ENCODE results near the gene FOXN1. TPM values are rescaled to one million over a fixed set of nuclear protein-coding genes. Genes with fewer than 3 reads are reported as not detected.

The FOXN1 gene
- total and polyA plus RNA-seq, 10 of the 15 experiments (the other 5 are each of a cell fraction or from before 2014, with no cell fraction given): not detected

DNA sequence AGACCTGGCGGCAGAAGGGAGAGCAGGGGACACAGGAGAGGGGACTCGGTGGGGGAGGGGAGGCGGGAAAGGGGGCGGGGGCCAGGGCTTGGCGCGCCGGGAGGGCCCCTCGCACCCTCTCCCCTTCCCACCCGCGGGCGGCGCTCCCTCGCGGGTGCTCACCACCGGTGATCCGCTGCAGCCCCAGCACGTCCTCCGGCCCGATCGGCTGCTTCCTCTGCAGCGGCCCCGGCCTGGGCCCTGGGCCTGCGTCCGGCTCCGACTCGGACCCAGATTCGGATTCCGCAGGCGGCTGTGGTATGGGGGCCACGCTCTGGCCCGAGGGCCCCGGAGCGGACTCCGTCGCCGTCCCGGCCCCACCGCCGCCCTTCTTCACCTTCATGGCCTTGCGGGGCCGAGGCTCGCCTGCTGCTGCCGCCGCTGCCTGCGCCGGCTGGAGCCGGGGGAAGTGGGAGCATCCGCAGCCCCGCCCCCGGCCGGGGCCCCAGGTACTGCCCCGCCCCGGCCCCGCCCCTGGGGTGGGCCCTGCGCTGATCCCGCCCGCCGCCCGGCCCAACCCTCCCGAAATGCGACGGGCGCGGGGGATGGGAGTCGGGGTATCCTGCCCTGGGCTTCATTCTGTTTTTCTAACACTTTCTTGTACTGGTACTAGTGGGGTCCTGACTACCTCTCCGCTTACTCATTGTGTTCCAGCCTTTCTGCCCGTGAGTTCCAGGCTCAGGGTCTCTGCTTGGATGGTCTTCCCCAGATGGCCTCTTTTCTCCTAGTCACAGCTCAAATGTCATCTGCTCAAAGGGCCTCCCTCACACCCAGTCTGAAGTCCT is 46.2 kb downstream of the FOXN1 start, which contains the start of gene UNC119:
Gene UNC119 (minus strand): TSS at position 449 of the 824 bp plus-strand sequence. CDS start 67 bp downstream, at position 382.
- Histone ChIP-seq H3K27ac (ENCODE audit: control insufficient read depth, insufficient read depth) (peak within 1 kb of the TSS; percentile 73), H3K9me3 (replicated peaks; ENCODE audit: control insufficient read depth, insufficient read depth, low read length) (no peaks in the 10 kb centered on the region), H3K27me3 (replicated peaks in 1 of 2; ENCODE audit: control insufficient read depth in 2 of 2, insufficient read depth in 2 of 2, low read length in 1 of 2) (no peaks in the 10 kb centered on the region), H3K36me3 (ENCODE audit: control insufficient read depth in 2 of 2, insufficient read depth in 2 of 2, low read length in 1 of 2) (peaks cover 24 to 31% of the 10 kb centered on the region in 2 experiments; a peak in 3 of 4 replicates), H3K4me1 (ENCODE audit: control insufficient read depth, insufficient read depth, low read length) (peaks cover 34% of the 10 kb centered on the region), H3K4me2 (ENCODE audit: control insufficient read depth, insufficient read depth) (peak within 1 kb of the TSS; percentile 97), H4K20me1 (ENCODE audit: control insufficient read depth, insufficient read depth) (no peaks in the 10 kb centered on the region), H3K79me2 (ENCODE audit: control insufficient read depth, insufficient read depth, low read length) (peaks cover 48% of the 10 kb centered on the region), H3K4me3 (peak within 1 kb of the TSS; percentile 98), H3K9ac (ENCODE audit: control insufficient read depth, insufficient read depth, low read length) (peak within 1 kb of the TSS; percentile 79), H2AFZ (ENCODE audit: control insufficient read depth, low read depth, low read length) (peak within 1 kb of the TSS; percentile 48; the same call in 1 of the 2 replicates)
- ChIA-PET POLR2A (interaction anchor here (0.7 to 9.1 kb wide), 9 partner anchors 17 to 167 kb away, joined by 3 to 148 read pairs (median 6); partner anchors contain the start of genes ALDOC, PIGS and RPL23A), SMC1A (ENCODE audit: uncharacterized antibody, unreplicated experiment) (interaction anchor here (0.6 to 6.1 kb wide), 6 partner anchors 9 to 46 kb away, joined by 3 to 89 read pairs (median 4); partner anchors contain the start of genes PIGS and SPAG5), RAD21 (ENCODE audit: unreplicated experiment) (interaction anchor here (0.6 to 8.3 kb wide), 6 partner anchors 17 to 1219 kb away, joined by 3 to 102 read pairs (median 4); partner anchors contain the start of genes ALDOC and PIGS), CTCF (interaction anchor here (1.0 to 13.9 kb wide), 5 partner anchors 14 to 60 kb away, joined by 3 to 316 read pairs (median 3); partner anchors contain the start of gene PIGS)
- intact Hi-C loops (cut with micrococcal nuclease; ENCODE audit: unreplicated experiment) (loop anchor here (10.0 kb wide), 1 partner anchor 162 kb away; the partner anchor contains the start of genes PROCA1, RAB34 and RPL23A), in situ Hi-C loops (cut with MboI) (loop anchor here (25.0 kb wide), 1 partner anchor 1065 kb away; no protein-coding TSS in a partner anchor)
- DNase-seq (ENCODE audit: low read depth, low spot score) (no peak), FAIRE-seq (no peak), ATAC-seq (peak; percentile 78)
- no TSS peak for BruUV-seq (replicated peaks)
- WGBS (ENCODE audit: insufficient coverage, insufficient replicate concordance, low lambda C conversion rate, missing lambda C conversion rate): under 1% methylated on average over 50 of the region's 67 CpGs
- TF ChIP-seq MTA2 (IDR thresholded peaks at IDR 0.05; ENCODE audit: low read depth) (no peak), ZNF217 (IDR thresholded peaks at IDR 0.05) (no peak), CREM (IDR thresholded peaks at IDR 0.05; ENCODE audit: low read depth) (no peak), POLR2A (IDR thresholded peaks at IDR 0.05; ENCODE audit: low read depth, low read length) (peak; percentile 90), RELB (IDR thresholded peaks at IDR 0.05; ENCODE audit: low read depth) (no peak), DPF2 (IDR thresholded peaks at IDR 0.05) (peak; percentile 87), GATAD2B (conservative IDR thresholded peaks at IDR 0.05; ENCODE audit: low read depth) (peak; percentile 76; the same call in 1 of the 2 replicates), TCF3 (IDR thresholded peaks at IDR 0.05; ENCODE audit: borderline replicate concordance, insufficient read depth, low read depth, low read length) (0 out of 2 replicates have a peak, but pooled peaks have one; percentile 17), SMC3 (IDR thresholded peaks at IDR 0.05; ENCODE audit: borderline replicate concordance, low read length) (no peak), SIN3A (IDR thresholded peaks at IDR 0.05; ENCODE audit: low read depth, low read length) (0 out of 2 replicates have a peak, but pooled peaks have one; percentile 50), ZNF622 (IDR thresholded peaks at IDR 0.05) (no peak), SREBF2 (IDR thresholded peaks at IDR 0.05; ENCODE audit: low read length) (no peak), POLR2AphosphoS5 (IDR thresholded peaks at IDR 0.05; ENCODE audit: low read length) (peak; percentile 49; the same call in 1 of the 2 replicates), PAX8 (IDR thresholded peaks at IDR 0.05) (no peak), ZSCAN29 (IDR thresholded peaks at IDR 0.05) (no peak), GABPA (IDR thresholded peaks at IDR 0.05; ENCODE audit: low read depth) (no peak), ESRRA (IDR thresholded peaks at IDR 0.05; ENCODE audit: low read length) (no peak), BACH1 (IDR thresholded peaks at IDR 0.05; ENCODE audit: borderline replicate concordance) (peak; percentile 78), LARP7 (IDR thresholded peaks at IDR 0.05) (peak; percentile 85)
- TF ChIP-seq, protein P1, sequence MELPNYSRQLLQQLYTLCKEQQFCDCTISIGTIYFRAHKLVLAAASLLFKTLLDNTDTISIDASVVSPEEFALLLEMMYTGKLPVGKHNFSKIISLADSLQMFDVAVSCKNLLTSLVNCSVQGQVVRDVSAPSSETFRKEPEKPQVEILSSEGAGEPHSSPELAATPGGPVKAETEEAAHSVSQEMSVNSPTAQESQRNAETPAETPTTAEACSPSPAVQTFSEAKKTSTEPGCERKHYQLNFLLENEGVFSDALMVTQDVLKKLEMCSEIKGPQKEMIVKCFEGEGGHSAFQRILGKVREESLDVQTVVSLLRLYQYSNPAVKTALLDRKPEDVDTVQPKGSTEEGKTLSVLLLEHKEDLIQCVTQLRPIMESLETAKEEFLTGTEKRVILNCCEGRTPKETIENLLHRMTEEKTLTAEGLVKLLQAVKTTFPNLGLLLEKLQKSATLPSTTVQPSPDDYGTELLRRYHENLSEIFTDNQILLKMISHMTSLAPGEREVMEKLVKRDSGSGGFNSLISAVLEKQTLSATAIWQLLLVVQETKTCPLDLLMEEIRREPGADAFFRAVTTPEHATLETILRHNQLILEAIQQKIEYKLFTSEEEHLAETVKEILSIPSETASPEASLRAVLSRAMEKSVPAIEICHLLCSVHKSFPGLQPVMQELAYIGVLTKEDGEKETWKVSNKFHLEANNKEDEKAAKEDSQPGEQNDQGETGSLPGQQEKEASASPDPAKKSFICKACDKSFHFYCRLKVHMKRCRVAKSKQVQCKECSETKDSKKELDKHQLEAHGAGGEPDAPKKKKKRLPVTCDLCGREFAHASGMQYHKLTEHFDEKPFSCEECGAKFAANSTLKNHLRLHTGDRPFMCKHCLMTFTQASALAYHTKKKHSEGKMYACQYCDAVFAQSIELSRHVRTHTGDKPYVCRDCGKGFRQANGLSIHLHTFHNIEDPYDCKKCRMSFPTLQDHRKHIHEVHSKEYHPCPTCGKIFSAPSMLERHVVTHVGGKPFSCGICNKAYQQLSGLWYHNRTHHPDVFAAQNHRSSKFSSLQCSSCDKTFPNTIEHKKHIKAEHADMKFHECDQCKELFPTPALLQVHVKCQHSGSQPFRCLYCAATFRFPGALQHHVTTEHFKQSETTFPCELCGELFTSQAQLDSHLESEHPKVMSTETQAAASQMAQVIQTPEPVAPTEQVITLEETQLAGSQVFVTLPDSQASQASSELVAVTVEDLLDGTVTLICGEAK (IDR thresholded peaks at IDR 0.05; ENCODE audit: borderline replicate concordance): no peak

Data from GM12878 (cell line).